ENCODE measurements around the gene BORCS8. TPM values are rescaled to one million over a fixed set of nuclear protein-coding genes. Genes with fewer than 3 reads are reported as not detected.
"Not testable (repeated sequence)": the region's sequence is repeated elsewhere in the genome, so short reads cannot be mapped to it uniquely, and the experiment has no call there.

BORCS8 gene
- total RNA-seq, 1 donor from 2014 or later, result 33.9 TPM

DNA sequence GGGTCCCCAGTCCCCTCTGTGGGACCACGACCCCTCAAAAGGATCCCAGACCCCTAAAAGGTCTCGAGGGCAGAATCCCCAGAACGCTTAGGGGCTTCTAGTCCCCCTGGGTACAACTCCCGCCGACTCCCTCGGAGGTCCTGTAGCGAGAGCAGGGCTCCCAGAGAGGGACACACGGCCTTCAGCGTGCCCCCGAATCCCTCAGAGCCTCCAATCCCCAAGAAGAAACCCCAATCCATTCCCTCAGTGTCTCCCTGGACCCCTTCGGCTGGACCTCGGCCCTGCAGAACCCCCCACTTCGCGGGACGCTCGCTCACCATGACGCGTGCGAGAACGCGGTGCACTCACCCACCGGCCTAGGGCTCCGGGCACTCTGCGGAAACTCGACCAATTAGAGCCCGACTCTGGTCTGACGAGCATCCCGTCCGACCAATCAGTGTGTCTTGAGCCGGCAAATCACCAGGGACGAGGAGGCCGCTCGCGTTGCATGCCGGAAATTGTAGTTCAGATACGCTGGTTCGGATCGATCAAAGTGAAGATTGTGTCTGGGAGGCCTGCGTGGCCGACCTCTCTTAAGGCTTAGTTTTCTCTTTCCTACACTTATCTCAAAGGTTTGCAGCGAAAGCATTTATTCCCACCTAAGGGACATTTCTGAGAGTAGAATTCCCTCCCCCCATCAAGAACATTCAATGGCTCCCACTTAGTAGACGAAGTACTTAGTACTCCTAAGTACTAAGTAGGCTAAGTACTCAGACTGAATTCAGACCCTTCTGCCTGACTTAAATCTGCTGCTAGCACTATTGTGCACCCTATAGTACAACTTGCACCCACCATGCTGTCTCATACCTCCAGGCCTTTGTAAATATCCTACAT is 53.6 kb downstream of the BORCS8 start, which contains the start of gene TMEM161A:
TSS of gene TMEM161A (minus strand) at position 370 of the 873 bp plus-strand sequence. CDS start at position 320, 50 bp downstream.
- peaks cover 22% of the 10 kb centered on the region for H3K27me3 Mint-ChIP-seq
- peak within 1 kb of the TSS; percentile 97 for H3K4me3 Mint-ChIP-seq (ENCODE audit: low read depth)
- no peaks in the 10 kb centered on the region for H3K9me3 Mint-ChIP-seq (ENCODE audit: low read depth)
- TF ChIP-seq, protein P1, sequence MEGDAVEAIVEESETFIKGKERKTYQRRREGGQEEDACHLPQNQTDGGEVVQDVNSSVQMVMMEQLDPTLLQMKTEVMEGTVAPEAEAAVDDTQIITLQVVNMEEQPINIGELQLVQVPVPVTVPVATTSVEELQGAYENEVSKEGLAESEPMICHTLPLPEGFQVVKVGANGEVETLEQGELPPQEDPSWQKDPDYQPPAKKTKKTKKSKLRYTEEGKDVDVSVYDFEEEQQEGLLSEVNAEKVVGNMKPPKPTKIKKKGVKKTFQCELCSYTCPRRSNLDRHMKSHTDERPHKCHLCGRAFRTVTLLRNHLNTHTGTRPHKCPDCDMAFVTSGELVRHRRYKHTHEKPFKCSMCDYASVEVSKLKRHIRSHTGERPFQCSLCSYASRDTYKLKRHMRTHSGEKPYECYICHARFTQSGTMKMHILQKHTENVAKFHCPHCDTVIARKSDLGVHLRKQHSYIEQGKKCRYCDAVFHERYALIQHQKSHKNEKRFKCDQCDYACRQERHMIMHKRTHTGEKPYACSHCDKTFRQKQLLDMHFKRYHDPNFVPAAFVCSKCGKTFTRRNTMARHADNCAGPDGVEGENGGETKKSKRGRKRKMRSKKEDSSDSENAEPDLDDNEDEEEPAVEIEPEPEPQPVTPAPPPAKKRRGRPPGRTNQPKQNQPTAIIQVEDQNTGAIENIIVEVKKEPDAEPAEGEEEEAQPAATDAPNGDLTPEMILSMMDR (IDR thresholded peaks at IDR 0.05; ENCODE audit: unreplicated experiment), result no peak
- peak within 1 kb of the TSS; percentile 87 for H3K27ac Mint-ChIP-seq
- peaks cover 12% of the 10 kb centered on the region for H3K4me1 Mint-ChIP-seq (ENCODE audit: low read depth)
- peak; percentile 94 for DNase-seq (ENCODE audit: low spot score, unreplicated experiment)
- H3K36me3 Mint-ChIP-seq (ENCODE audit: insufficient read depth), result no peaks in the 10 kb centered on the region

DNA sequence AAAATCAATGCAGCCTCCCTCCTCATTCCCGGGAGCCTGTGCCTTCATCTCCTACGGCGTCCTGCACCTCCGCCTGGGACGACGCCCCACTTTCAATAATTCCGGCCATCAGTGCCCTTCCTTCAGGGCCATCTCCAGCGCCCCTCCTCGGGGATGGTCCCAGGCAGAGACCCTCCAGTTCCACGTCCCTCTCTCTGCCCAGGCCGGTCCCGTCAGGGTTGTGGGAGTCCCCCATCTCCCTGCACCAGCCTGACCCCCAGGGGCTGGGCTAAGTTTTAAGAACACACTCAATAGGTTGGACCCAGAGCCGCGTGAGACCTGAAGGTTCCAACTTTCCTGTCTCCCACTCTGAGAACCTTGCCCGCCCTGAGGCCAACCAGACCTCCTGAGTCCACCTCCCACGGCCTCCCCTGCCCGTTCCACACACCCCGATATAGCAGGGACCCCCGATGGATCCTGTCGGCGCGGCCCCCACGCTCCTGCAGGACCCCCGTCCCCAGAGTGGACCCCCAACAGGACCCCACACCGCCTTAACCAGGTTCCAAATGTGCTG is 54.3 kb downstream of the BORCS8 start:
- Mint-ChIP-seq H3K27me3 (peaks cover 19% of the 10 kb centered on the region), H3K4me3 (ENCODE audit: low read depth) (peak overlapping the region; percentile 97), H3K36me3 (ENCODE audit: insufficient read depth) (no peaks in the 10 kb centered on the region), H3K9me3 (ENCODE audit: low read depth) (no peaks in the 10 kb centered on the region), H3K27ac (no peak overlapping the region), H3K4me1 (ENCODE audit: low read depth) (peaks cover 12% of the 10 kb centered on the region)
- TF ChIP-seq, protein P1 (IDR thresholded peaks at IDR 0.05; ENCODE audit: unreplicated experiment), result no peak
- no peak for DNase-seq (ENCODE audit: low spot score, unreplicated experiment)

DNA sequence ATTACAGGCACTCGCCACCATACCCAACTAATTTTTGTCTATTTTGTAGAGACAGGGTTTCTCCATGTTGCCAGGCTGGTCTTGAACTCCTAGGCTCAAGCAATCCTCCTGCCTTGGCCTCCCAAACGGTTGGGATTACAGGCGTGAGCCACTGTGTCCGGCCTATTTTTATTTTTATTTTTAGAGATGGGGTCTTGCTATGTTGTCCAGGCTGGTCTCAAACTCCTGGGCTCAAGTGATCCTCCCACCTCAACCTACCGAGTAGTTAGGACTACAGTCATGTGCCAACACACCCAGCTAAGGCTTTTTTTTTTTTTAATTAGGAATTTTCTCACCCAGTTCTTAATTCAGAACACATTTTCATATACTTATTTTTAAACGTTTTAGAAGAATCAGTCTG is 56.2 kb downstream of the BORCS8 start:
- DNase-seq (ENCODE audit: low spot score, unreplicated experiment); H3K4me3 Mint-ChIP-seq (ENCODE audit: low read depth); H3K9me3 Mint-ChIP-seq (ENCODE audit: low read depth); H3K36me3 Mint-ChIP-seq (ENCODE audit: insufficient read depth); H3K27ac Mint-ChIP-seq: not testable (repeated sequence)
- Mint-ChIP-seq H3K27me3 (peaks cover 13% of the 10 kb centered on the region), H3K4me1 (ENCODE audit: low read depth) (peaks cover 12% of the 10 kb centered on the region)

DNA sequence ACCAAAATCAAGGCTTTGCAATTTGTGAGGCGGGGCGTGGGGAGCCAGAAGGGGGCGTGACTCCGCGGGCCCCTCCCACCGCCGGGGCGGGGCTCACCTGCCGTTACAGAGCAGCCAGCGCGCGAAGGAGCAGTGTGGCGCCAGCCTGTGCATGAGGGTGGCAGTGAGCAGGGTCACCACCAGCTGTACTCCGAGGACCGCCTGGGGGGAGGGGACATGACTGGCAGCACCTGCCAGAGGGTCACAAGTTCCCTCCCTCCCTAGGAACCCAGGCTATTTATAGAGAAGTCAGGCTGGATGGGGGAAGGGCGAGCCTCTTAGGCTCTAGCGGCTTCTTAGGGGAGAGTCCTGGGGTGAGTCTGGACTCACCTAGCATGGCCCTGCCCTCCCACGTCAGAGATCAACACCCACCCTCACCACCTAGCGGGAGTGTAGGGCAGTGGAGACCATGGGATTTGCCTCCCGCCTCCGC is 57.2 kb downstream of the BORCS8 start:
- TF ChIP-seq, protein P1 (IDR thresholded peaks at IDR 0.05; ENCODE audit: unreplicated experiment), result no peak
- H3K4me3 Mint-ChIP-seq (ENCODE audit: low read depth), result no peak overlapping the region
- H3K27ac Mint-ChIP-seq, result no peak overlapping the region
- DNase-seq (ENCODE audit: low spot score, unreplicated experiment), result peak; percentile 40
- H3K4me1 Mint-ChIP-seq (ENCODE audit: low read depth), result peaks cover 12% of the 10 kb centered on the region
- H3K9me3 Mint-ChIP-seq (ENCODE audit: low read depth), result peaks cover 4% of the 10 kb centered on the region
- peaks cover 5% of the 10 kb centered on the region for H3K27me3 Mint-ChIP-seq
- peaks cover 6% of the 10 kb centered on the region for H3K36me3 Mint-ChIP-seq (ENCODE audit: insufficient read depth)

DNA sequence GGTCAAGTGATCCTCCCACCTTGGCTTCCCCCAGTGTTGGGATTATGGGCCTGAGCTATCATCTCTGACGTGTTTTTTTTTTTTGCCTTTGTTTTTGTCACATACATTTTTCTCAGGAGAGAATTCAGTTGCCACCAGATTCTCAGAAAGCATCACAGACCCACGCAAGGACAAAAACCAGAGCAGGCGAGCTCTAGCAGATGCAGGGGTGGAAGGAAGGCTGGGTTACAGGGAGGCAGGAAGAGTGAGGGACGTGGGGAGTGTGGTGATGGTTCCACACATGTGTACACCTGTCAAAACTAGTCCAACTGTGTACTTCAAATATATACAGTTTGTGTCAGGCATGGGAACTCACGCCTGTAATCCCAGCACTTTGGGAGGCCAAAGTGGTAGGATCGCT is 58.0 kb downstream of the BORCS8 start:
- peaks cover 4% of the 10 kb centered on the region for H3K27me3 Mint-ChIP-seq
- H3K4me3 Mint-ChIP-seq (ENCODE audit: low read depth), result no peak overlapping the region
- H3K4me1 Mint-ChIP-seq (ENCODE audit: low read depth), result peaks cover 12% of the 10 kb centered on the region
- DNase-seq (ENCODE audit: low spot score, unreplicated experiment), result no peak
- H3K9me3 Mint-ChIP-seq (ENCODE audit: low read depth), result peaks cover 4% of the 10 kb centered on the region
- no peak overlapping the region for H3K27ac Mint-ChIP-seq
- peaks cover 6% of the 10 kb centered on the region for H3K36me3 Mint-ChIP-seq (ENCODE audit: insufficient read depth)
- TF ChIP-seq, protein P1 (IDR thresholded peaks at IDR 0.05; ENCODE audit: unreplicated experiment), result no peak

Data from progenitor cell of endocrine pancreas (in vitro differentiated cells).